SU-DHL-6 (cell line): ENCODE measurements around the gene OR10G8.

ENCODE experiments used
- H2AFZ ChIP-seq: fragments of 200-600 bp; sonication (generic); 2 replicates; pipeline ENCODE4 v1.6.1; 2014; ENCODE audit warnings: low read depth, mild to moderate bottlenecking, moderate library complexity, mixed read lengths, antibody characterized with exemption, low read length; ENCODE audit not compliant: severe bottlenecking
- H3F3A ChIP-seq: fragments of 200-600 bp; shearing (Covaris generic); 2 replicates; pipeline ENCODE4 v1.6.0; 2016; ENCODE audit warnings: antibody characterized with exemption, mild to moderate bottlenecking; ENCODE audit not compliant: insufficient read depth
- H3K27ac ChIP-seq: fragments of 200-600 bp; sonication (generic); 2 replicates; pipeline ENCODE4 v1.5.1; 2016; ENCODE audit warnings: low read depth, mild to moderate bottlenecking, low read length, moderate library complexity, mixed read lengths
- H3K27me3 ChIP-seq: fragments of 200-600 bp; sonication (generic), shearing (Covaris generic); 2 replicates; pipeline ENCODE4 v1.6.0; 2014; ENCODE audit warnings: mild to moderate bottlenecking, low read length
- H3K36me3 ChIP-seq: fragments of 200-600 bp; sonication (generic); 2 replicates; pipeline ENCODE4 v1.6.1; 2014; ENCODE audit warnings: mild to moderate bottlenecking, low read length, mixed read lengths
- H3K4me2 ChIP-seq: fragments of 300-600, 200-600 bp; shearing (Covaris generic), sonication (generic); 2 replicates; pipeline ENCODE4 v1.6.0; 2014; ENCODE audit warnings: low read length, low read depth, mild to moderate bottlenecking; ENCODE audit not compliant: poor library complexity, severe bottlenecking
- H3K4me3 ChIP-seq: fragments of 200-600 bp; sonication (generic); 2 replicates; pipeline ENCODE4 v1.5.1; 2014; ENCODE audit warnings: antibody characterized with exemption, low read length, mild to moderate bottlenecking, mixed read lengths; ENCODE audit not compliant: insufficient read depth, poor library complexity, severe bottlenecking
- H3K79me2 ChIP-seq: fragments of 200-600 bp; sonication (generic); 2 replicates; pipeline ENCODE4 v1.6.1; 2014; ENCODE audit warnings: mild to moderate bottlenecking, low read length, moderate library complexity; ENCODE audit not compliant: insufficient read depth
- H3K9ac ChIP-seq: fragments of 200-600 bp; sonication (generic); 2 replicates; pipeline ENCODE4 v1.7.0; 2014; ENCODE audit warnings: mild to moderate bottlenecking, low read length
- H3K9me2 ChIP-seq: fragments of 200-600 bp; sonication (generic); replicated peaks from 2 replicates; pipeline ENCODE4 v1.6.1; 2014; ENCODE audit warnings: low read length; ENCODE audit not compliant: insufficient read depth
- H3K9me3 ChIP-seq: fragments of 200-600 bp; sonication (generic); 2 replicates; pipeline ENCODE4 v1.6.1; 2014; ENCODE audit warnings: low read length, mixed read lengths; ENCODE audit not compliant: insufficient read depth
- H4K20me1 ChIP-seq: fragments of 200-600 bp; sonication (generic); 2 replicates; pipeline ENCODE4 v1.6.1; 2014; ENCODE audit warnings: low read depth, mild to moderate bottlenecking, antibody characterized with exemption, low read length, moderate library complexity, mixed read lengths
- EZH2phosphoT487 ChIP-seq: fragments of 200-600 bp; sonication (generic), shearing (Covaris generic); conservative IDR thresholded peaks from 2 replicates; pipeline ENCODE4 v1.6.1; 2018; ENCODE audit warnings: mild to moderate bottlenecking, antibody characterized with exemption, low read length, moderate library complexity, mixed read lengths
- TF ChIP-seq, protein P1 (sequence below): fragments of 200-600 bp; sonication (generic); IDR thresholded peaks from one replicate; pipeline ENCODE4 v1.5.1; 2017; ENCODE audit warnings: antibody characterized with exemption, mild to moderate bottlenecking, low read length, moderate library complexity; ENCODE audit not compliant: insufficient read depth, poor library complexity, severe bottlenecking

OR10G8 gene

GRCh38 chr11:124075841-124076651 is 49.4 kb downstream of the OR10G8 start:
- Histone ChIP-seq H3K36me3 (no peaks in the 10 kb centered on the region), H3K79me2 (no peaks in the 10 kb centered on the region), H2AFZ (no peak overlapping the region), H3K4me3 (no peak overlapping the region), H3K4me2 (no peak overlapping the region), H4K20me1 (no peaks in the 10 kb centered on the region), H3F3A (no peaks in the 10 kb centered on the region), H3K9me3 (no peaks in the 10 kb centered on the region), H3K27ac (no peak overlapping the region), H3K9ac (no peak overlapping the region), H3K27me3 (no peaks in the 10 kb centered on the region), H3K9me2 (no peaks in the 10 kb centered on the region)
- no peak for TF ChIP-seq EZH2phosphoT487
- TF ChIP-seq, protein P1, sequence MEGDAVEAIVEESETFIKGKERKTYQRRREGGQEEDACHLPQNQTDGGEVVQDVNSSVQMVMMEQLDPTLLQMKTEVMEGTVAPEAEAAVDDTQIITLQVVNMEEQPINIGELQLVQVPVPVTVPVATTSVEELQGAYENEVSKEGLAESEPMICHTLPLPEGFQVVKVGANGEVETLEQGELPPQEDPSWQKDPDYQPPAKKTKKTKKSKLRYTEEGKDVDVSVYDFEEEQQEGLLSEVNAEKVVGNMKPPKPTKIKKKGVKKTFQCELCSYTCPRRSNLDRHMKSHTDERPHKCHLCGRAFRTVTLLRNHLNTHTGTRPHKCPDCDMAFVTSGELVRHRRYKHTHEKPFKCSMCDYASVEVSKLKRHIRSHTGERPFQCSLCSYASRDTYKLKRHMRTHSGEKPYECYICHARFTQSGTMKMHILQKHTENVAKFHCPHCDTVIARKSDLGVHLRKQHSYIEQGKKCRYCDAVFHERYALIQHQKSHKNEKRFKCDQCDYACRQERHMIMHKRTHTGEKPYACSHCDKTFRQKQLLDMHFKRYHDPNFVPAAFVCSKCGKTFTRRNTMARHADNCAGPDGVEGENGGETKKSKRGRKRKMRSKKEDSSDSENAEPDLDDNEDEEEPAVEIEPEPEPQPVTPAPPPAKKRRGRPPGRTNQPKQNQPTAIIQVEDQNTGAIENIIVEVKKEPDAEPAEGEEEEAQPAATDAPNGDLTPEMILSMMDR = no peak

DNA sequence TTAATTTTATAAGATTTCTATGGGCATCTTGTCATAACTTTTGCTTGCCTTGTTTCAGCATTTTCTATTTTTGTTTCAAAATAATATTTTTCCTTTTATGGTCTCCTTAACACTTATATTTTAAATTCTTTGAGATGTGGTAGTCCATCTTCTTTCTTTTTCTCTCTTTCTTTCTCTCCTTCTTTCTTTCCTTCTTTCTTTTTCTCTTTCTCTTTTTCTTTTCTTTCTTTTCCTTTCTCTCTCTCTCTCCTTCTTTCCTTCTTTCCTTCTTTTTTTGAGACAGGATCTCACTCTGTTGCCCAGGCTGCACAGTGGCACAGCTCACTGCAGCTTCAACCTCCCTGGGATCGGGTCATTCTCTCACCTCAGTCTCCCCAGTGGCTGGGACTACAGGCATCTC is 50.7 kb downstream of the OR10G8 start:
- Histone ChIP-seq H3F3A (no peaks in the 10 kb centered on the region), H4K20me1 (no peaks in the 10 kb centered on the region), H3K9me3 (no peaks in the 10 kb centered on the region), H3K9ac (no peak overlapping the region), H3K27ac (no peak overlapping the region), H3K79me2 (no peaks in the 10 kb centered on the region), H3K4me2 (no peak overlapping the region), H3K9me2 (no peaks in the 10 kb centered on the region), H3K27me3 (no peaks in the 10 kb centered on the region), H2AFZ (no peak overlapping the region), H3K36me3 (no peaks in the 10 kb centered on the region), H3K4me3 (no peak overlapping the region)
- no peak for TF ChIP-seq EZH2phosphoT487
- TF ChIP-seq, protein P1 = no peak

DNA sequence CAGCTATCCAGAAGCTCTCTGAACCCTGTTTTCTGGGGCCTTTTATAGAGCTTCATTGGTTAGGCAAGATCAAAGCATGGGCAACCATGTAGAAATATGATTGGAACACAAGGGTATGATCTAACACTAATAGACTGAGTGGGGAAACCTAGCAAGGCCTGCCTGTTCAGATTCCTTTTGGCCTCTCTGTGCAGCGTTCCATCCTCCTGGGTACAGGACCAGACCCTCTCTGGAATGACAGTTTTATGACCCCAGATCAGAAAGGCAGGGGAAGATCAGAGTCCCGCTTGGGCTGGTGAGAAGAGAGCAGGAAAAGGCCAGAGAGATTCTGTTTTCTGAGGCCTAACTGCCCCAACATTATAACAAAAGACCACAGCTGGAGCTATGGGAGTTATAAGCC is 52.0 kb downstream of the OR10G8 start:
- Histone ChIP-seq H3K36me3 (no peaks in the 10 kb centered on the region), H3K9ac (no peak overlapping the region), H3K27me3 (no peaks in the 10 kb centered on the region)

More for the DNA sequence above, 52.0 kb downstream of the OR10G8 start:
- H2AFZ ChIP-seq = no peak overlapping the region
- H3K4me2 ChIP-seq = no peak overlapping the region
- no peaks in the 10 kb centered on the region for H3K9me2 ChIP-seq
- no peaks in the 10 kb centered on the region for H3K9me3 ChIP-seq
- no peaks in the 10 kb centered on the region for H4K20me1 ChIP-seq
- no peak for TF ChIP-seq EZH2phosphoT487
- TF ChIP-seq, protein P1 = no peak
- no peaks in the 10 kb centered on the region for H3F3A ChIP-seq
- no peak overlapping the region for H3K27ac ChIP-seq
- H3K4me3 ChIP-seq = no peak overlapping the region
- no peaks in the 10 kb centered on the region for H3K79me2 ChIP-seq
